HepG2 (cell line): ENCODE data around the gene ZFYVE26. TPM values are rescaled to one million over a fixed set of nuclear protein-coding genes. Genes with fewer than 3 reads are reported as not detected.
A peak's percentile ranks its signal among the peaks of the same experiment; 100 is the strongest.

Experiments used
- CC2D1A ChIP-seq: sonication (generic); formaldehyde crosslinking; IDR thresholded peaks from 2 replicates; pipeline ENCODE4 v1.8.1; 2023; ENCODE audit warnings: mild to moderate bottlenecking, missing genetic modification reagents
- CCDC6 ChIP-seq: sonication (generic); formaldehyde crosslinking; IDR thresholded peaks from 2 replicates; pipeline ENCODE4 v1.8.1; 2022; ENCODE audit warnings: mild to moderate bottlenecking, missing genetic modification reagents, moderate library complexity
- FOSL2 ChIP-seq: sonication (generic); formaldehyde crosslinking; IDR thresholded peaks from 2 replicates; pipeline ENCODE4 v1.4.0; 2020; ENCODE audit warnings: missing genetic modification reagents
- FOXA3 ChIP-seq: IDR thresholded peaks from 2 replicates; pipeline ENCODE4 v1.6.1; 2016; ENCODE audit warnings: missing genetic modification reagents, missing compliant biosample characterization
- FOXK2 ChIP-seq: fragments of 450-650 bp; IDR thresholded peaks from 2 replicates; pipeline ENCODE4 v1.6.1; 2016
- GATAD2A ChIP-seq: IDR thresholded peaks from 2 replicates; pipeline ENCODE4 v1.6.1; 2016
- MAFG ChIP-seq: sonication (generic); formaldehyde crosslinking; IDR thresholded peaks from 2 replicates; pipeline ENCODE4 v1.5.1; 2020; ENCODE audit warnings: mild to moderate bottlenecking, missing genetic modification reagents
- NFE2L2 ChIP-seq: fragments of 150-350 bp; IDR thresholded peaks from 2 replicates; pipeline ENCODE4 v1.6.1; 2014; ENCODE audit warnings: low read length
- NR1H2 ChIP-seq: sonication (generic); formaldehyde crosslinking; IDR thresholded peaks from 2 replicates; pipeline ENCODE4 v1.8.1; 2022; ENCODE audit warnings: low read depth, missing genetic modification reagents, borderline replicate concordance
- PHB2 ChIP-seq: fragments of 450-650 bp; IDR thresholded peaks from 2 replicates; pipeline ENCODE4 v1.6.1; 2018; ENCODE audit not compliant: partially characterized antibody
- THAP11 ChIP-seq: IDR thresholded peaks from 2 replicates; pipeline ENCODE4 v1.6.1; 2016; ENCODE audit warnings: missing biosample characterization, missing genetic modification reagents
- ZBTB20 ChIP-seq: sonication (generic); formaldehyde crosslinking; IDR thresholded peaks from 2 replicates; pipeline ENCODE4 v1.8.1; 2023; ENCODE audit warnings: missing genetic modification reagents, low read depth, mild to moderate bottlenecking, borderline replicate concordance
- ZC3H4 ChIP-seq: sonication (generic); formaldehyde crosslinking; IDR thresholded peaks from 2 replicates; pipeline ENCODE4 v1.4.0; 2020; ENCODE audit warnings: missing genetic modification reagents, borderline replicate concordance
- ZNF337 ChIP-seq: sonication (generic); formaldehyde crosslinking; IDR thresholded peaks from 2 replicates; pipeline ENCODE4 v1.5.1; 2020; ENCODE audit warnings: missing genetic modification reagents, low read depth, mild to moderate bottlenecking, borderline replicate concordance
- ZNF549 ChIP-seq: sonication (generic); formaldehyde crosslinking; IDR thresholded peaks from 2 replicates; pipeline ENCODE4 v1.5.0; 2020; ENCODE audit warnings: missing genetic modification reagents
- ZNF557 ChIP-seq: sonication (generic); formaldehyde crosslinking; IDR thresholded peaks from 2 replicates; pipeline ENCODE4 v1.4.0; 2020; ENCODE audit warnings: missing genetic modification reagents
- ZNF558 ChIP-seq: sonication (generic); formaldehyde crosslinking; IDR thresholded peaks from 2 replicates; pipeline ENCODE4 v1.9.0; 2022; ENCODE audit warnings: mild to moderate bottlenecking, missing genetic modification reagents, borderline replicate concordance
- polyA plus RNA-seq, 8 experiments: library from polyadenylated mRNA; depleted of rRNA in 3 of 8; stranded (reverse) in 7 of 8; unstranded in 1 of 8; fragments of >200 nt; fragmentation: Illumina TruSeq in 4 of 8; extraction: Trizol in 4 of 8; gene quantifications; 2 replicates each; pipeline versions ENCODE4 v1.2.1 to v1.2.3, GENCODE V29; 2011 to 2016; ENCODE audit warnings: low read depth in 4 of 8, missing spikeins in 1 of 8, mixed read lengths in 1 of 8; ENCODE audit not compliant: insufficient read depth in 1 of 8
- total RNA-seq, 5 experiments: library from RNA; depleted of rRNA; stranded (reverse); fragments of >200 nt; fragmentation: Illumina TruSeq; extraction: Trizol; gene quantifications; 2 replicates each; pipeline ENCODE4 v1.2.3, GENCODE V29; 2016; ENCODE audit warnings: low read depth in 1 of 5
- TF ChIP-seq, protein P1 (sequence below): sonication (generic); formaldehyde crosslinking; IDR thresholded peaks from 2 replicates; pipeline ENCODE4 v1.8.0; 2022; ENCODE audit warnings: mild to moderate bottlenecking, missing genetic modification reagents, moderate library complexity
- TF ChIP-seq, protein P2 (sequence below): sonication (generic); formaldehyde crosslinking; IDR thresholded peaks from 2 replicates; pipeline ENCODE4 v1.4.0; 2020; ENCODE audit warnings: missing genetic modification reagents
- TF ChIP-seq, protein P3 (sequence below): sonication (generic); formaldehyde crosslinking; IDR thresholded peaks from 2 replicates; pipeline ENCODE4 v1.8.1; 2023; ENCODE audit warnings: mild to moderate bottlenecking, missing genetic modification reagents, borderline replicate concordance
- TF ChIP-seq, protein P4 (sequence below): sonication (generic); formaldehyde crosslinking; IDR thresholded peaks from 2 replicates; pipeline ENCODE4 v1.5.0; 2020; ENCODE audit warnings: mild to moderate bottlenecking, missing genetic modification reagents, moderate library complexity
- TF ChIP-seq, protein P5 (sequence below), 2 experiments: sonication (generic) in 1 of 2; formaldehyde crosslinking in 1 of 2; IDR thresholded peaks; 2 replicates each; pipeline versions ENCODE4 v1.4.0 to v1.6.1; 2016 to 2020; ENCODE audit warnings: borderline replicate concordance in 1 of 2, low read depth in 1 of 2, mild to moderate bottlenecking in 1 of 2, missing genetic modification reagents in 1 of 2

ZFYVE26 gene
- total and polyA plus RNA-seq, 2 of the 13 experiments (the other 11 are each of a cell fraction or from before 2014, with no cell fraction given): 13.6 to 16.4 TPM

DNA sequence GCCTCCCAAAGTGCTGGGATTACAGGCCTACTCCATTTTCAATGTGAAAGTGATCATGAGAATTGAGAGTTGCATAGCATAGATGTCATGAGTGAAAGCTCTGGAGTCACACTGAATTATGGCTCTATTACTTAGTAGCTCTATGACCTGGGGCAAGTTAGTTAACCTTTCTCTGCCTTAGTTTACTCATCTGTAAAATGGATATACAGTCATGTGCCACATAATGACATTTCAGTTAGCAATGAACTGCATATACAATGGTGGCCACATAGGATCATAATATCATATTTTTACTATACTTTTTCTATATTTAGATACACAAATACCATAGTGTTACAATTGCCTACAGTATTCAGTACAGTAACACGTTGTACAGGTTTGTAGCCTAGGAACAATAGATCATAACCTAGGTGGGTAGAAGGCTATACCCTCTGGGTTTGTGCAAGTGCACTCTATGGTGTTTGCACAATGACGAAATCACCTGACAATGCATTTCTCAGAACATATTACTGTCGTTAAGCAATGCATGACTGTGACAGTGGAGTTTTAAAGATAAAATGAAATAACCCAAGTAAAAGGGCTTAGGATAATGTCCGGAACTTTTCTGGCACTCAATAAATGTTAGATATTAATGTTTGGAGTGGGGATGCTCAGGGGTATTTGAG lies 53.1 kb downstream of the ZFYVE26 start (continued):
- TF ChIP-seq, protein P1, sequence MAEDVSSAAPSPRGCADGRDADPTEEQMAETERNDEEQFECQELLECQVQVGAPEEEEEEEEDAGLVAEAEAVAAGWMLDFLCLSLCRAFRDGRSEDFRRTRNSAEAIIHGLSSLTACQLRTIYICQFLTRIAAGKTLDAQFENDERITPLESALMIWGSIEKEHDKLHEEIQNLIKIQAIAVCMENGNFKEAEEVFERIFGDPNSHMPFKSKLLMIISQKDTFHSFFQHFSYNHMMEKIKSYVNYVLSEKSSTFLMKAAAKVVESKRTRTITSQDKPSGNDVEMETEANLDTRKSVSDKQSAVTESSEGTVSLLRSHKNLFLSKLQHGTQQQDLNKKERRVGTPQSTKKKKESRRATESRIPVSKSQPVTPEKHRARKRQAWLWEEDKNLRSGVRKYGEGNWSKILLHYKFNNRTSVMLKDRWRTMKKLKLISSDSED (CRISPR knock-in tag): no peak
- TF ChIP-seq FOXK2 (no peak), ZC3H4 (CRISPR knock-in tag) (no peak), FOSL2 (CRISPR knock-in tag) (peak; percentile 60; the same call in 1 of the 2 replicates), CC2D1A (no peak), NR1H2 (CRISPR knock-in tag) (no peak), GATAD2A (CRISPR knock-in tag) (peak; percentile 80), ZNF549 (CRISPR knock-in tag) (no peak), ZNF557 (CRISPR knock-in tag) (no peak), PHB2 (no peak), ZBTB20 (no peak), ZNF558 (no peak), FOXA3 (CRISPR knock-in tag) (peak; percentile 85), CCDC6 (CRISPR knock-in tag) (no peak), THAP11 (peak; percentile 62; the same call in 1 of the 2 replicates), NFE2L2 (0 out of 2 replicates have a peak, but pooled peaks have one; percentile 2), MAFG (CRISPR knock-in tag) (peak; percentile 61; the same call in 1 of the 2 replicates), ZNF337 (CRISPR knock-in tag) (no peak)
- TF ChIP-seq, protein P2, sequence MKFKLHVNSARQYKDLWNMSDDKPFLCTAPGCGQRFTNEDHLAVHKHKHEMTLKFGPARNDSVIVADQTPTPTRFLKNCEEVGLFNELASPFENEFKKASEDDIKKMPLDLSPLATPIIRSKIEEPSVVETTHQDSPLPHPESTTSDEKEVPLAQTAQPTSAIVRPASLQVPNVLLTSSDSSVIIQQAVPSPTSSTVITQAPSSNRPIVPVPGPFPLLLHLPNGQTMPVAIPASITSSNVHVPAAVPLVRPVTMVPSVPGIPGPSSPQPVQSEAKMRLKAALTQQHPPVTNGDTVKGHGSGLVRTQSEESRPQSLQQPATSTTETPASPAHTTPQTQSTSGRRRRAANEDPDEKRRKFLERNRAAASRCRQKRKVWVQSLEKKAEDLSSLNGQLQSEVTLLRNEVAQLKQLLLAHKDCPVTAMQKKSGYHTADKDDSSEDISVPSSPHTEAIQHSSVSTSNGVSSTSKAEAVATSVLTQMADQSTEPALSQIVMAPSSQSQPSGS (CRISPR knock-in tag): no peak; the same call in 1 of the 2 replicates
- TF ChIP-seq, protein P3, sequence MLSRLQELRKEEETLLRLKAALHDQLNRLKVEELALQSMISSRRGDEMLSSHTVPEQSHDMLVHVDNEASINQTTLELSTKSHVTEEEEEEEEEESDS (CRISPR knock-in tag): no peak
- TF ChIP-seq, protein P4, sequence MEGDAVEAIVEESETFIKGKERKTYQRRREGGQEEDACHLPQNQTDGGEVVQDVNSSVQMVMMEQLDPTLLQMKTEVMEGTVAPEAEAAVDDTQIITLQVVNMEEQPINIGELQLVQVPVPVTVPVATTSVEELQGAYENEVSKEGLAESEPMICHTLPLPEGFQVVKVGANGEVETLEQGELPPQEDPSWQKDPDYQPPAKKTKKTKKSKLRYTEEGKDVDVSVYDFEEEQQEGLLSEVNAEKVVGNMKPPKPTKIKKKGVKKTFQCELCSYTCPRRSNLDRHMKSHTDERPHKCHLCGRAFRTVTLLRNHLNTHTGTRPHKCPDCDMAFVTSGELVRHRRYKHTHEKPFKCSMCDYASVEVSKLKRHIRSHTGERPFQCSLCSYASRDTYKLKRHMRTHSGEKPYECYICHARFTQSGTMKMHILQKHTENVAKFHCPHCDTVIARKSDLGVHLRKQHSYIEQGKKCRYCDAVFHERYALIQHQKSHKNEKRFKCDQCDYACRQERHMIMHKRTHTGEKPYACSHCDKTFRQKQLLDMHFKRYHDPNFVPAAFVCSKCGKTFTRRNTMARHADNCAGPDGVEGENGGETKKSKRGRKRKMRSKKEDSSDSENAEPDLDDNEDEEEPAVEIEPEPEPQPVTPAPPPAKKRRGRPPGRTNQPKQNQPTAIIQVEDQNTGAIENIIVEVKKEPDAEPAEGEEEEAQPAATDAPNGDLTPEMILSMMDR (CRISPR knock-in tag): no peak
- TF ChIP-seq, protein P5, sequence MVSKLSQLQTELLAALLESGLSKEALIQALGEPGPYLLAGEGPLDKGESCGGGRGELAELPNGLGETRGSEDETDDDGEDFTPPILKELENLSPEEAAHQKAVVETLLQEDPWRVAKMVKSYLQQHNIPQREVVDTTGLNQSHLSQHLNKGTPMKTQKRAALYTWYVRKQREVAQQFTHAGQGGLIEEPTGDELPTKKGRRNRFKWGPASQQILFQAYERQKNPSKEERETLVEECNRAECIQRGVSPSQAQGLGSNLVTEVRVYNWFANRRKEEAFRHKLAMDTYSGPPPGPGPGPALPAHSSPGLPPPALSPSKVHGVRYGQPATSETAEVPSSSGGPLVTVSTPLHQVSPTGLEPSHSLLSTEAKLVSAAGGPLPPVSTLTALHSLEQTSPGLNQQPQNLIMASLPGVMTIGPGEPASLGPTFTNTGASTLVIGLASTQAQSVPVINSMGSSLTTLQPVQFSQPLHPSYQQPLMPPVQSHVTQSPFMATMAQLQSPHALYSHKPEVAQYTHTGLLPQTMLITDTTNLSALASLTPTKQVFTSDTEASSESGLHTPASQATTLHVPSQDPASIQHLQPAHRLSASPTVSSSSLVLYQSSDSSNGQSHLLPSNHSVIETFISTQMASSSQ (IDR thresholded peaks at IDR 0.05; ENCODE audit: low read depth): 0 out of 2 replicates have a peak, but pooled peaks have one; percentile 28
- TF ChIP-seq, protein P5 (CRISPR knock-in tag; IDR thresholded peaks at IDR 0.05; ENCODE audit: borderline replicate concordance): no peak
